Measurements from ENCODE around the gene TPK1. TPM values are rescaled to one million over a fixed set of nuclear protein-coding genes. Genes with fewer than 3 reads are reported as not detected.

The TPK1 gene
- total RNA-seq, 3 donors from 2014 or later: 11.4 to 14.2 (median 13.3) TPM

GRCh38 chr7:144656965-144657517 is 178.8 kb downstream of the TPK1 start:
- intact Hi-C loops (cut with DNase I, micrococcal nuclease): no loop called here
- Histone ChIP-seq H3K9me3 (no peaks in the 10 kb centered on the region), H3K4me3 (no peak overlapping the region), H3K4me1 (ENCODE audit: low read depth) (no peaks in the 10 kb centered on the region), H3K36me3 (ENCODE audit: low read depth) (no peaks in the 10 kb centered on the region)
- ATAC-seq: no peak
- DNase-seq: no peak
- no peak for TF ChIP-seq CTCF (IDR thresholded peaks at IDR 0.05)

GRCh38 chr7:144653449-144653848 is 182.4 kb downstream of the TPK1 start:
- intact Hi-C loops (cut with DNase I, micrococcal nuclease): no loop called here
- Histone ChIP-seq H3K4me3 (no peak overlapping the region), H3K4me1 (ENCODE audit: low read depth) (no peaks in the 10 kb centered on the region), H3K9me3 (no peaks in the 10 kb centered on the region), H3K36me3 (ENCODE audit: low read depth) (no peaks in the 10 kb centered on the region)
- ATAC-seq (no peak), DNase-seq (no peak)
- TF ChIP-seq CTCF (IDR thresholded peaks at IDR 0.05): no peak

GRCh38 chr7:144650439-144650838 is 185.4 kb downstream of the TPK1 start:
- ATAC-seq: no peak
- no peak for DNase-seq
- H3K4me1 ChIP-seq (ENCODE audit: low read depth): no peaks in the 10 kb centered on the region
- no peak overlapping the region for H3K4me3 ChIP-seq
- intact Hi-C loops (cut with DNase I, micrococcal nuclease): no loop called here
- no peak for TF ChIP-seq CTCF (IDR thresholded peaks at IDR 0.05)
- no peaks in the 10 kb centered on the region for H3K36me3 ChIP-seq (ENCODE audit: low read depth)
- H3K9me3 ChIP-seq: no peaks in the 10 kb centered on the region

GRCh38 chr7:144649120-144649519 is 186.7 kb downstream of the TPK1 start:
- Histone ChIP-seq H3K4me3 (no peak overlapping the region), H3K36me3 (ENCODE audit: low read depth) (no peaks in the 10 kb centered on the region), H3K9me3 (no peaks in the 10 kb centered on the region), H3K4me1 (ENCODE audit: low read depth) (no peaks in the 10 kb centered on the region)
- TF ChIP-seq CTCF (IDR thresholded peaks at IDR 0.05): no peak
- intact Hi-C loops (cut with DNase I, micrococcal nuclease): no loop called here
- DNase-seq (no peak), ATAC-seq (no peak)

GRCh38 chr7:144641389-144642044 is 194.3 kb downstream of the TPK1 start:
- DNase-seq (no peak), ATAC-seq (no peak)
- no peak overlapping the region for H3K4me3 ChIP-seq
- H3K9me3 ChIP-seq: no peaks in the 10 kb centered on the region
- H3K4me1 ChIP-seq (ENCODE audit: low read depth): no peaks in the 10 kb centered on the region
- H3K36me3 ChIP-seq (ENCODE audit: low read depth): no peaks in the 10 kb centered on the region
- TF ChIP-seq CTCF (IDR thresholded peaks at IDR 0.05): no peak
- intact Hi-C loops (cut with DNase I, micrococcal nuclease): no loop called here
